Lung (tissue), 12 donors: ENCODE results near the gene MACROH2A2. TPM values are rescaled to one million over a fixed set of nuclear protein-coding genes. Genes with fewer than 3 reads are reported as not detected.
"Not testable (repeated sequence)": the region's sequence is repeated elsewhere in the genome, so short reads cannot be mapped to it uniquely, and the experiment has no call there.

Experiments
- ATAC-seq: fragments of 200-7000 bp; cut with Tn5 transposase; one replicate; pipeline ENCODE4 v1.9.1; 2020; ENCODE audit warnings: moderate number of reproducible peaks; ENCODE audit not compliant: insufficient read depth, low FRiP score
- DNase-seq, 3 donors: peaks; one replicate each; pipeline ENCODE4 v3.0.0-alpha.2; 2013 to 2017
- H3K27ac ChIP-seq, 2 donors: one replicate each; pipeline ENCODE4 v1.5.1; 2013; ENCODE audit warnings: mild to moderate bottlenecking in 2 of 2, moderate library complexity in 2 of 2, control low read depth in 1 of 2, inconsistent platforms in 1 of 2, low read depth in 1 of 2, low read length in 1 of 2
- H3K27me3 ChIP-seq, 3 donors: one replicate each; pipeline ENCODE4 v1.5.1; 2013; ENCODE audit warnings: low read length in 2 of 3; ENCODE audit not compliant: control insufficient read depth in 3 of 3, insufficient read depth in 3 of 3
- H3K36me3 ChIP-seq, 4 donors: one replicate each; pipeline ENCODE4 v1.5.1; 2013; ENCODE audit warnings: low read length in 4 of 4, mild to moderate bottlenecking in 1 of 4, moderate library complexity in 1 of 4; ENCODE audit not compliant: control insufficient read depth in 4 of 4, insufficient read depth in 4 of 4
- H3K4me1 ChIP-seq, 5 donors: one replicate each; pipeline ENCODE4 v1.5.1; 2013; ENCODE audit warnings: low read length in 5 of 5, mild to moderate bottlenecking in 2 of 5, moderate library complexity in 1 of 5; ENCODE audit not compliant: control insufficient read depth in 5 of 5, insufficient read depth in 5 of 5
- H3K4me3 ChIP-seq: one replicate; pipeline ENCODE4 v1.5.1; 2013; ENCODE audit warnings: mild to moderate bottlenecking, control low read depth, moderate library complexity
- H3K9ac ChIP-seq, 2 donors: one replicate each; pipeline ENCODE4 v1.5.1; 2013; ENCODE audit warnings: low read length in 2 of 2, control low read depth in 1 of 2; ENCODE audit not compliant: insufficient read depth in 1 of 2
- H3K9me3 ChIP-seq, 4 donors: one replicate each; pipeline ENCODE4 v1.5.1; 2013; ENCODE audit warnings: low read length in 3 of 4, mild to moderate bottlenecking in 1 of 4, moderate library complexity in 1 of 4; ENCODE audit not compliant: control insufficient read depth in 4 of 4, insufficient read depth in 3 of 4
- CTCF ChIP-seq: IDR thresholded peaks from 2 replicates; pipeline ENCODE4 v1.5.1; 2012; ENCODE audit warnings: mild to moderate bottlenecking; ENCODE audit errors: control extremely low read depth, extremely low read depth
- WGBS, 2 donors: extraction: QIAGEN DNeasy Blood & Tissue Kit; methylation state at CpG; one replicate each; pipeline ENCODE4 v1.1.7; 2013; 5-methylcytosine and 5-hydroxymethylcytosine counted together
- polyA plus RNA-seq, 2 donors: library from polyadenylated mRNA; stranded (reverse); fragments of 200-250 nt; gene quantifications; one replicate each; pipeline ENCODE4 v1.2.1, GENCODE V29; 2013
- total RNA-seq, 2 donors: library from RNA; depleted of rRNA in 1 of 2; stranded (reverse); fragments of >200 nt in 1 of 2; gene quantifications; one replicate each; pipeline ENCODE4 v1.2.1, GENCODE V29; 2014 to 2021
- donor health status: control.
- donor health status: control.
- donor health status: Bipolar disorder and iron deficiency.
- donor health status: healthy.
- donor health status: DM: yes; HTN: yes; CAD: no.

MACROH2A2 gene
- total and polyA plus RNA-seq, 4 donors = 5.7 to 19.3 (median 7.9) TPM

GRCh38 chr10:70096705-70097420 is 44.2 kb downstream of the MACROH2A2 start:
- H3K27me3 ChIP-seq = no peaks in the 10 kb centered on the region
- WGBS, 2 donors = 93 to 96% methylated on average over 5 of the region's 5 CpGs
- no peak overlapping the region for H3K4me3 ChIP-seq
- H3K27ac ChIP-seq = no peak overlapping the region
- H3K4me1 ChIP-seq = peaks cover 0 to 2% (median 0%) of the 10 kb centered on the region in 5 donors
- no peak overlapping the region for H3K9ac ChIP-seq
- TF ChIP-seq CTCF = no peak
- ATAC-seq = no peak
- H3K9me3 ChIP-seq = no peaks in the 10 kb centered on the region
- no peak for DNase-seq
- H3K36me3 ChIP-seq = peaks cover 0 to 41% (median 22%) of the 10 kb centered on the region in 4 donors

GRCh38 chr10:70097459-70097858 is 44.8 kb downstream of the MACROH2A2 start:
- DNase-seq = no peak
- no peaks in the 10 kb centered on the region for H3K4me1 ChIP-seq
- H3K27ac ChIP-seq = no peak overlapping the region
- no peak overlapping the region for H3K4me3 ChIP-seq
- H3K27me3 ChIP-seq = no peaks in the 10 kb centered on the region
- peaks cover 0 to 42% (median 22%) of the 10 kb centered on the region in 4 donors for H3K36me3 ChIP-seq
- no peak for TF ChIP-seq CTCF
- ATAC-seq = no peak
- H3K9ac ChIP-seq = no peak overlapping the region
- H3K9me3 ChIP-seq = no peaks in the 10 kb centered on the region

- DNase-seq = no peak
- no peak for TF ChIP-seq CTCF
- ATAC-seq = no peak
- no peak overlapping the region for H3K27ac ChIP-seq
- H3K36me3 ChIP-seq = peaks cover 0 to 40% (median 19%) of the 10 kb centered on the region in 4 donors
- H3K4me1 ChIP-seq = no peaks in the 10 kb centered on the region
- 97 to 98% methylated on average over 3 of the region's 3 CpGs for WGBS, 2 donors
- H3K9me3 ChIP-seq = no peaks in the 10 kb centered on the region
- no peak overlapping the region for H3K9ac ChIP-seq
- no peak overlapping the region for H3K4me3 ChIP-seq
- no peaks in the 10 kb centered on the region for H3K27me3 ChIP-seq
Measured at GRCh38 chr10:70098271-70098670, 45.6 kb downstream of the MACROH2A2 start.

GRCh38 chr10:70101068-70101562 is 48.5 kb downstream of the MACROH2A2 start:
- not testable (repeated sequence) for H3K4me3 ChIP-seq, DNase-seq, H3K9me3 ChIP-seq, H3K4me1 ChIP-seq, ATAC-seq, H3K27ac ChIP-seq, H3K9ac ChIP-seq, H3K27me3 ChIP-seq
- WGBS, 2 donors = 81 to 83% methylated on average over 11 of the region's 11 CpGs
- H3K36me3 ChIP-seq = peaks cover 0 to 42% (median 10%) of the 10 kb centered on the region in 4 donors
